ENCODE data around the gene CYB561. TPM values are rescaled to one million over a fixed set of nuclear protein-coding genes. Genes with fewer than 3 reads are reported as not detected.

Gene CYB561
- total and polyA plus RNA-seq, 2 donors (not counting 3 experiments of a cell fraction or from before 2014, with no cell fraction given), result 34.9 to 71.1 TPM

GRCh38 chr17:63452962-63453551 lies 7.0 kb upstream of the CYB561 start:
- FAIRE-seq, result no peak
- no peak for DNase-seq (ENCODE audit: low read depth, low spot score)
- ChIA-PET POLR2A (no interaction called here), CTCF (interaction anchor here (1.0 to 4.9 kb wide), 4 partner anchors 8 to 84 kb away, joined by 3 to 25 read pairs (median 4); partner anchors contain the start of gene ACE)
- dilution Hi-C loops (cut with MboI; ENCODE audit: extremely low pct_ligation_motif_present, low sequenced_read_pairs), result no loop called here
- no peak overlapping the region for H3K4me2 ChIP-seq (ENCODE audit: insufficient read depth, low read length)
- no peaks in the 10 kb centered on the region for H3K27me3 ChIP-seq (ENCODE audit: control insufficient read depth in 2 of 2, insufficient read depth in 2 of 2, low read length in 2 of 2)
- no peaks in the 10 kb centered on the region for H3K79me2 ChIP-seq (ENCODE audit: control insufficient read depth, insufficient read depth, low read length)
- no peaks in the 10 kb centered on the region for H3K36me3 ChIP-seq (ENCODE audit: control insufficient read depth in 2 of 2, extremely low read depth in 1 of 2, insufficient read depth in 2 of 2, low read length in 2 of 2)
- H3K27ac ChIP-seq (ENCODE audit: insufficient read depth, low read depth, low read length), result no peak overlapping the region
- no peaks in the 10 kb centered on the region for H3K9me1 ChIP-seq (replicated peaks; ENCODE audit: control insufficient read depth, extremely low read depth, insufficient read depth, low read length)
- H3K9me3 ChIP-seq (replicated peaks; ENCODE audit: control insufficient read depth, insufficient read depth, low read length), result no peaks in the 10 kb centered on the region
- no peak overlapping the region for H3K9ac ChIP-seq (replicated peaks; ENCODE audit: extremely low read depth, insufficient read depth, low read length)
- no peak overlapping the region for H3K4me3 ChIP-seq (replicated peaks in 1 of 3; ENCODE audit: insufficient read depth in 1 of 3, low read depth in 1 of 3, low read length in 3 of 3)
- peaks cover 33% of the 10 kb centered on the region for H3K4me1 ChIP-seq (ENCODE audit: control insufficient read depth, extremely low read depth, insufficient read depth, low read length)
- no TSS peak for BruUV-seq (replicated peaks)
- no peaks in the 10 kb centered on the region for H4K20me1 ChIP-seq (replicated peaks; ENCODE audit: control insufficient read depth, extremely low read depth, insufficient read depth, low read length)
- TF ChIP-seq FOS (IDR thresholded peaks at IDR 0.05; ENCODE audit: borderline replicate concordance, insufficient read depth, low read length) (no peak), CTCF (IDR thresholded peaks at IDR 0.05; ENCODE audit: extremely low read depth in 1 of 2, insufficient read depth in 1 of 2, low read depth in 1 of 2, low read length in 2 of 2) (no peak), EZH2 (IDR thresholded peaks at IDR 0.05; ENCODE audit: borderline replicate concordance, low read depth, low read length, severe bottlenecking) (no peak), MYC (IDR thresholded peaks at IDR 0.05; ENCODE audit: low read depth, low read length) (no peak), POLR2AphosphoS5 (IDR thresholded peaks at IDR 0.05; ENCODE audit: insufficient read depth, low read depth, low read length) (no peak), JUN (IDR thresholded peaks at IDR 0.05; ENCODE audit: borderline replicate concordance, insufficient read depth, insufficient read length, low read depth) (no peak), GATA2 (IDR thresholded peaks at IDR 0.05; ENCODE audit: insufficient read depth, insufficient read length, low read depth, low read length) (no peak), POLR2A (IDR thresholded peaks at IDR 0.05; ENCODE audit: low read depth, low read length) (no peak)
- TF ChIP-seq, protein P1, sequence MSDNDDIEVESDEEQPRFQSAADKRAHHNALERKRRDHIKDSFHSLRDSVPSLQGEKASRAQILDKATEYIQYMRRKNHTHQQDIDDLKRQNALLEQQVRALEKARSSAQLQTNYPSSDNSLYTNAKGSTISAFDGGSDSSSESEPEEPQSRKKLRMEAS (IDR thresholded peaks at IDR 0.05; ENCODE audit: insufficient read depth, insufficient read length), result no peak
- intact Hi-C loops (cut with micrococcal nuclease), result no loop called here
- no peak overlapping the region for H2AFZ ChIP-seq (ENCODE audit: low read depth, low read length)

Measured in endothelial cell of umbilical vein (primary cell).